Ishikawa (cell line): Measurements from ENCODE around the gene PAFAH1B2.

Source experiments
- CEBPB ChIP-seq: IDR thresholded peaks from 2 replicates; pipeline ENCODE4 v1.6.1; 2012
- CREB1 ChIP-seq: IDR thresholded peaks from 2 replicates; pipeline ENCODE4 v1.6.1; 2012; ENCODE audit warnings: low read depth
- EP300 ChIP-seq: IDR thresholded peaks from 2 replicates; pipeline ENCODE4 v1.6.1; 2012; ENCODE audit warnings: borderline replicate concordance
- MAX ChIP-seq: IDR thresholded peaks from 2 replicates; pipeline ENCODE4 v1.6.1; 2012
- RAD21 ChIP-seq: IDR thresholded peaks from 2 replicates; pipeline ENCODE4 v1.6.1; 2012; ENCODE audit warnings: low read depth
- REST ChIP-seq: IDR thresholded peaks from 2 replicates; pipeline ENCODE4 v1.6.1; 2012; ENCODE audit warnings: low read depth, mild to moderate bottlenecking
- TAF1 ChIP-seq: IDR thresholded peaks from 2 replicates; pipeline ENCODE4 v1.6.1; 2012; ENCODE audit warnings: low read depth, mild to moderate bottlenecking
- TCF12 ChIP-seq: IDR thresholded peaks from 2 replicates; pipeline ENCODE4 v1.6.1; 2012; ENCODE audit warnings: low read depth
- TEAD4 ChIP-seq: IDR thresholded peaks from 2 replicates; pipeline ENCODE4 v1.6.1; 2012
- USF1 ChIP-seq: IDR thresholded peaks from 2 replicates; pipeline ENCODE4 v1.6.1; 2012

GRCh38 chr11:117121176-117121575 is 22.9 kb upstream of the PAFAH1B2 start:
- TF ChIP-seq CREB1 (no peak), EP300 (no peak), RAD21 (no peak), REST (no peak), USF1 (no peak), TEAD4 (no peak), CEBPB (no peak), TAF1 (no peak), TCF12 (no peak), MAX (no peak)
